ENCODE data around the gene RIOX2.

- TF ChIP-seq CTCF (optimal IDR thresholded peaks at IDR 0.05 in 1 of 3, IDR thresholded peaks at IDR 0.05 in 1 of 3, conservative IDR thresholded peaks at IDR 0.05 in 1 of 3; ENCODE audit: extremely low read depth in 1 of 3, insufficient read depth in 2 of 3, low read length in 3 of 3) (no peak), EZH2 (IDR thresholded peaks at IDR 0.05; ENCODE audit: low read length) (no peak)
Observed at GRCh38 chr3:97917813-97918536, 54.3 kb downstream of the RIOX2 start.
